Fibroblast of villous mesenchyme (primary cell): ENCODE measurements around the gene PCBP1. TPM values are rescaled to one million over a fixed set of nuclear protein-coding genes. Genes with fewer than 3 reads are reported as not detected.
"Not testable (repeated sequence)": the region's sequence is repeated elsewhere in the genome, so short reads cannot be mapped to it uniquely, and the experiment has no call there.

ENCODE experiments used
- DNase-seq: peaks from one replicate; pipeline ENCODE4 v3.0.0-alpha.2; 2010; ENCODE audit warnings: low read depth
- H3K4me3 ChIP-seq: 2 replicates; pipeline ENCODE4 v1.5.1; 2011; ENCODE audit warnings: low read depth, mild to moderate bottlenecking, low read length
- total RNA-seq: library from RNA; depleted of rRNA; stranded (reverse); fragments of >200 nt; gene quantifications from 2 replicates; pipeline ENCODE4 v1.2.3, GENCODE V29; 2012
- TF ChIP-seq, protein P1 (sequence below): IDR thresholded peaks from 2 replicates; pipeline ENCODE4 v1.5.1; 2012; ENCODE audit warnings: low read depth, mild to moderate bottlenecking, low read length; ENCODE audit not compliant: insufficient read depth

Gene PCBP1
- total RNA-seq, 1 donor, result 45.3 TPM

GRCh38 chr2:70091816-70092215 is 4.5 kb downstream of the PCBP1 start:
- TF ChIP-seq, protein P1, sequence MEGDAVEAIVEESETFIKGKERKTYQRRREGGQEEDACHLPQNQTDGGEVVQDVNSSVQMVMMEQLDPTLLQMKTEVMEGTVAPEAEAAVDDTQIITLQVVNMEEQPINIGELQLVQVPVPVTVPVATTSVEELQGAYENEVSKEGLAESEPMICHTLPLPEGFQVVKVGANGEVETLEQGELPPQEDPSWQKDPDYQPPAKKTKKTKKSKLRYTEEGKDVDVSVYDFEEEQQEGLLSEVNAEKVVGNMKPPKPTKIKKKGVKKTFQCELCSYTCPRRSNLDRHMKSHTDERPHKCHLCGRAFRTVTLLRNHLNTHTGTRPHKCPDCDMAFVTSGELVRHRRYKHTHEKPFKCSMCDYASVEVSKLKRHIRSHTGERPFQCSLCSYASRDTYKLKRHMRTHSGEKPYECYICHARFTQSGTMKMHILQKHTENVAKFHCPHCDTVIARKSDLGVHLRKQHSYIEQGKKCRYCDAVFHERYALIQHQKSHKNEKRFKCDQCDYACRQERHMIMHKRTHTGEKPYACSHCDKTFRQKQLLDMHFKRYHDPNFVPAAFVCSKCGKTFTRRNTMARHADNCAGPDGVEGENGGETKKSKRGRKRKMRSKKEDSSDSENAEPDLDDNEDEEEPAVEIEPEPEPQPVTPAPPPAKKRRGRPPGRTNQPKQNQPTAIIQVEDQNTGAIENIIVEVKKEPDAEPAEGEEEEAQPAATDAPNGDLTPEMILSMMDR, result no peak
- DNase-seq, result no peak

DNA sequence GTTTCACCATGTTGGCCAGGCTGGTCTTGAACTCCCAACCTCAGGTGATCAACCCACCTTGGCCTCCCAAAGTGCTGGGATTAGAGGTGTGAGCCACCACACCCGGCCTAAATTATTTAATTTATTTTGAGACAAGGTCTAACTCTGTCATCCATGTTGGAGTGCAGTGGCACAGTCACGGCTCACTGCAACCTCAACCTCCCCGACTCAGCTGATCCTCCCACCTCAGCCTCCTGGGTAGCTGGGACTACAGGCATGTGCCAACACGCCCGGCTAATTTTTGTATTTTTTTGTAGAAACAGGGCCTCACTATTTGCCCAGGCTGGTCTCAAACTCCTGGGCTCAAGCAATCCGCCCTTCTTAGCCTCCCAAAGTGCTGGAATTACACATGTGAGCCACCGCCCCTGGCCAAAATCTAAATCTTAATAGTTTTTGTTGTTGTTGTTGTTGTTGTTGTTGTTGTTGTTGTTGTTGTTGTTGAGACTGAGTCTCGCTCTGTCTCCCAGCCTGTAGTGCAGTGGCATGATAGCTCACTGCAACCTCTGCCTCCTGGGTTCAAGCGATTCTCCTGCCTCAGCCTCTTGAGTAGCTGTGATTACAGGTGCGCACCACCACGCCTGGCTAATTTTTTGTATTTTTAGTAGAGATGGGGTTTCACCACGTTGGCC is 5.4 kb downstream of the PCBP1 start:
- H3K4me3 ChIP-seq, DNase-seq: not testable (repeated sequence)

More at GRCh38 chr2:70091816-70092215, 4.5 kb downstream of the PCBP1 start:
- no peak overlapping the region for H3K4me3 ChIP-seq

GRCh38 chr2:70094171-70094977 is 7.1 kb downstream of the PCBP1 start:
- no peak overlapping the region for H3K4me3 ChIP-seq
- TF ChIP-seq, protein P1, result no peak
- DNase-seq, result no peak

DNA sequence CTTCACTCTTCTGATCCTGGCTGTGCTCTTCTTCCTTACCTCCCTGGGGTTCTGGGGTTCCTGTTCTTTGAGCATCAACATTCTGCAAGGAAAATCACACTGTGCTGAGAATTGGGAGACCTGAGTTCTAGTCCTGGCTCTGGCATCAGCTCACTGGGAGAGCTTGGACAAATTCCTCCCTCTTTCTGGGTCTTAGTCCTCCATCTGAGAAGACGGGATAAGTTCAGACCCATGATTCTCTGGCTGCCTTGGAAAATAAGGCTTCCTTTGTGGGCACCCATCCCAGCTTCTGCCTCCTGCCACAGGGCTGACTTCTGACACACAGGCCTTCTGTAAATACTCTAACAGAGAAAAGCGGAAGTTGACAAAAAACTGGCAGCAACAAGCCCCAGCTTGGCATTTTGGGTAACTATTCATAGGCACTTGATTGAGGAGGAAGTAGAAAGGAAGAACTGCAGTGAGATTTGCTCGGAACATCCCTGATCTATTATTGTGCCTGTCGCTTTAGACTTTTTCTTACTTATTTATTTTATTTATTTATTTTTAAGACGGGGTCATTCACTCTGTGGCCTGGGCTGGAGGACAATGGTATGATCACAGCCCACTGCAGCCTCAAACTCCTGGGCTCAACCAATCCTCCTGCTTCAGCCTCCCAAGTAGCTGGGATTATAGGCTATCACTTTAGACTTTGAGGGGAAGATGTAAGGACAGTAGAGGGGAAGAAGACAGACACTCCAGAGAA is 7.9 kb downstream of the PCBP1 start:
- TF ChIP-seq, protein P1, result no peak
- no peak overlapping the region for H3K4me3 ChIP-seq
- no peak for DNase-seq

DNA sequence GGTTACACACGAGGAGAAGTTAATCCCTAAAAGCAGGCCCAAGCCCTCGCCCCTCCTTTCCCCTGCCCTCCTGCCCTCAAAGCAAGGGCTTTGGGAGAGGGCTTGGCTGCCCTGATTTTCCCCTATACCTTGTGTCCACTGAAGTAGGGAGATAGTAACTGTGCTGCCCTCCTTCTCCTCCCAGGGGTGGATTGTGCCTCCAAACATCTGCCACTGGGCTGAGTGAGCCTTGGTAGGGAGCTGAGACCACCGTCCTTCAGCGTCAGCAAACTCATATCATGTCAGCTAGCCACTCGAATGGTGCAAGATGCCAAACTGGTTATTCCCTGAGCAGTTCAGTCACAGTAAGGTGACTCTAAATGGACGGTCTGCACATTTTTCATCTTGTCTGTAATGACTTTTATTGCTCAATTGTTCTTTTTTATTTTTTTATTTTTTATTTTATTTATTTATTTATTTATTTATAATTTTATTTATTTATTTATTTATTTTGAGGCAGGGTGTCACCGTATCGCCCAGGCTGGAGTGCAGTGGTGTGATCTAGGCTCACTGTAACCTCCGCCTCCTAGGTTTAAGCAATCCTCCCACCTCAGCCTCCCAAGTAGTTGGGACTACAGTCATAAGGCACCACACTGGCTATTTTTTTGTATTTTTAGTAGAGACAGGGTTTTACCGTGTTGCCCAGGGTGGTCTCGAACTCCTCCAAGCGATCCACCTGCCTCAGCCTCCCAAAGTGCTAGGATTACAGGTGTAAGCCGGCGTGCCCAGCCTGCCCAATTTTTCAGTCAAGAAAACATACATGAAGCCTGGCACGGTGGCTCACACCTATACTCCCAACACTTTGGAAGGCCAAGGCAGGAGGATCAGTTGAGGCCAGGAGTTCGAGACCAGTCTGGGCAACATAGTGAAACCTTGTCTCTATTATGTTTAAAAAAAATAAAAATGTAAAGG is 8.7 kb downstream of the PCBP1 start:
- DNase-seq, result no peak
- no peak overlapping the region for H3K4me3 ChIP-seq
- TF ChIP-seq, protein P1, result no peak

DNA sequence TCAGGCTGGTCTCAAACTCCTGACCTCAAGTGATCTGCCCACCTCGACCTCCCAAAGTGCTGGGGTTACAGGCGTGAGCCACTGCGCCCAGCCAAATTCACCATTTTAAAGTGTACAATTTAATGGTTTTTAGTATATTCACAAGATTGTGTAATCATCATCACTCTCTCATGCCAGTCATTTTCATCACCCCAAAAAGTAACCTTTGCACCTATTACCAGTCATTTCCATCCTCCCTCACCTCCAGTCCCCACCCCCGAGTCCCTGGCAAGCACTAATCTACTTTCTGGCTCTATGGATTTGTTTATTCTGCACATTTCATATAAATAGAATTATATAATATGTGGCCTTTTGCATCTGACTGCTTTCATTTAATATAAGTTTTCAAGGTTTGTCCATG is 10.8 kb downstream of the PCBP1 start:
- H3K4me3 ChIP-seq, result no peak overlapping the region
- TF ChIP-seq, protein P1, result no peak
- DNase-seq, result no peak
